ENCODE measurements around the gene TRPV3. TPM values are rescaled to one million over a fixed set of nuclear protein-coding genes. Genes with fewer than 3 reads are reported as not detected.
"Not testable (repeated sequence)": the region's sequence is repeated elsewhere in the genome, so short reads cannot be mapped to it uniquely, and the experiment has no call there.

Gene TRPV3
- total and polyA plus RNA-seq, 2 experiments from 2014 or later: 0.15 to 0.69 TPM

DNA sequence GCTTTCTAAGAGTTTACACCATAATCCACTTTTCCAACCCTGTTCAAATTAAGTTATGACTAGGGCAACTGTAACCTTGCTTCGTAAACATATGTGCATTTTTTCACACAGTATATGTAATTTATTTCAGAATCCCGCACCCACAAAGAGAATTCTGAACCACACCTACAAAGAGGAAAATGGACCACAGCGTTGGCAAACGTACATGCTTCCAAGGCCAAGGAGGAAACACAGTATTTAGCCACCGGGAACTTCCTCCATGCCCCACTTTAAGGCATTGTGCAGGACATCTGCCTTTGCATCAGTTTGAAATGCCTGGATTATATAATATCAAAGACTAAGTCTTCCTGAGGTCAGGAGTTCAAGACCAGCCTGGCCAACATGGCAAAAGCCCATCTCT is 88.1 kb downstream of the TRPV3 start (continued):
- TF ChIP-seq, protein P1, sequence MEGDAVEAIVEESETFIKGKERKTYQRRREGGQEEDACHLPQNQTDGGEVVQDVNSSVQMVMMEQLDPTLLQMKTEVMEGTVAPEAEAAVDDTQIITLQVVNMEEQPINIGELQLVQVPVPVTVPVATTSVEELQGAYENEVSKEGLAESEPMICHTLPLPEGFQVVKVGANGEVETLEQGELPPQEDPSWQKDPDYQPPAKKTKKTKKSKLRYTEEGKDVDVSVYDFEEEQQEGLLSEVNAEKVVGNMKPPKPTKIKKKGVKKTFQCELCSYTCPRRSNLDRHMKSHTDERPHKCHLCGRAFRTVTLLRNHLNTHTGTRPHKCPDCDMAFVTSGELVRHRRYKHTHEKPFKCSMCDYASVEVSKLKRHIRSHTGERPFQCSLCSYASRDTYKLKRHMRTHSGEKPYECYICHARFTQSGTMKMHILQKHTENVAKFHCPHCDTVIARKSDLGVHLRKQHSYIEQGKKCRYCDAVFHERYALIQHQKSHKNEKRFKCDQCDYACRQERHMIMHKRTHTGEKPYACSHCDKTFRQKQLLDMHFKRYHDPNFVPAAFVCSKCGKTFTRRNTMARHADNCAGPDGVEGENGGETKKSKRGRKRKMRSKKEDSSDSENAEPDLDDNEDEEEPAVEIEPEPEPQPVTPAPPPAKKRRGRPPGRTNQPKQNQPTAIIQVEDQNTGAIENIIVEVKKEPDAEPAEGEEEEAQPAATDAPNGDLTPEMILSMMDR (conservative IDR thresholded peaks at IDR 0.05; ENCODE audit: low read depth in 2 of 2): no peak
- no peak for TF ChIP-seq ZNF114 (CRISPR knock-in tag; IDR thresholded peaks at IDR 0.05)
- TF ChIP-seq, protein P2, sequence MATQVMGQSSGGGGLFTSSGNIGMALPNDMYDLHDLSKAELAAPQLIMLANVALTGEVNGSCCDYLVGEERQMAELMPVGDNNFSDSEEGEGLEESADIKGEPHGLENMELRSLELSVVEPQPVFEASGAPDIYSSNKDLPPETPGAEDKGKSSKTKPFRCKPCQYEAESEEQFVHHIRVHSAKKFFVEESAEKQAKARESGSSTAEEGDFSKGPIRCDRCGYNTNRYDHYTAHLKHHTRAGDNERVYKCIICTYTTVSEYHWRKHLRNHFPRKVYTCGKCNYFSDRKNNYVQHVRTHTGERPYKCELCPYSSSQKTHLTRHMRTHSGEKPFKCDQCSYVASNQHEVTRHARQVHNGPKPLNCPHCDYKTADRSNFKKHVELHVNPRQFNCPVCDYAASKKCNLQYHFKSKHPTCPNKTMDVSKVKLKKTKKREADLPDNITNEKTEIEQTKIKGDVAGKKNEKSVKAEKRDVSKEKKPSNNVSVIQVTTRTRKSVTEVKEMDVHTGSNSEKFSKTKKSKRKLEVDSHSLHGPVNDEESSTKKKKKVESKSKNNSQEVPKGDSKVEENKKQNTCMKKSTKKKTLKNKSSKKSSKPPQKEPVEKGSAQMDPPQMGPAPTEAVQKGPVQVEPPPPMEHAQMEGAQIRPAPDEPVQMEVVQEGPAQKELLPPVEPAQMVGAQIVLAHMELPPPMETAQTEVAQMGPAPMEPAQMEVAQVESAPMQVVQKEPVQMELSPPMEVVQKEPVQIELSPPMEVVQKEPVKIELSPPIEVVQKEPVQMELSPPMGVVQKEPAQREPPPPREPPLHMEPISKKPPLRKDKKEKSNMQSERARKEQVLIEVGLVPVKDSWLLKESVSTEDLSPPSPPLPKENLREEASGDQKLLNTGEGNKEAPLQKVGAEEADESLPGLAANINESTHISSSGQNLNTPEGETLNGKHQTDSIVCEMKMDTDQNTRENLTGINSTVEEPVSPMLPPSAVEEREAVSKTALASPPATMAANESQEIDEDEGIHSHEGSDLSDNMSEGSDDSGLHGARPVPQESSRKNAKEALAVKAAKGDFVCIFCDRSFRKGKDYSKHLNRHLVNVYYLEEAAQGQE (IDR thresholded peaks at IDR 0.05; ENCODE audit: unreplicated experiment): no peak
- TF ChIP-seq NANOG (IDR thresholded peaks at IDR 0.05; ENCODE audit: borderline replicate concordance): no peak
- no peak for TF ChIP-seq ZNF331 (CRISPR knock-in tag; IDR thresholded peaks at IDR 0.05; ENCODE audit: low read depth)
- TF ChIP-seq JUNB (IDR thresholded peaks at IDR 0.05; ENCODE audit: unreplicated experiment): no peak

DNA sequence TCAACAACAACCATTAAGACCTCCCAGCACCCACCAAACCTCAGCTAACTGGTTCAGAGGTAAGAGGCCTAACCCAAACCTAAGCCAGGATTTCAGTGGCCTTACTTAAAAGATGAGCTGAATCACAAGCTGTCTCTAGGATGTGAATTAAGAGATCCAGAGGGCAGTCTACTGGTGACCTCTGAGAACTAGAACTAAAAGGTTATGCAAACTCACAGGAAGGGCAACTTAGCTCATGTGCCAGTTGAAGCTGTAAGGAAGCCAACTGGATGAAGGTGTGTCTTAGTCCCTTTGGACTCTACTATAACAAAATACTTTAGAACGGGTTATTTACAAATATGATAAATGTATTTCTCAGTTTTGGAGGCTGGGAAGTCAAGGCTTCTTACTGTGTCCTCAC is 91.3 kb downstream of the TRPV3 start:
- H3K79me2 ChIP-seq (replicated peaks; ENCODE audit: insufficient read depth); H3K4me3 Mint-ChIP-seq; H3K4me2 ChIP-seq; H3F3A ChIP-seq (replicated peaks; ENCODE audit: low read depth); H3K27me3 ChIP-seq (ENCODE audit: insufficient read depth); H3K36me3 Mint-ChIP-seq (ENCODE audit: low read depth); H3K27ac ChIP-seq (ENCODE audit: low read depth); H4K20me1 ChIP-seq (replicated peaks; ENCODE audit: insufficient read depth); H3K36me3 ChIP-seq (ENCODE audit: insufficient read depth); H2AFZ ChIP-seq; H3K4me3 ChIP-seq; H3K4me1 Mint-ChIP-seq; H3K27me3 Mint-ChIP-seq (ENCODE audit: insufficient read depth, low read depth, poor library complexity); H3K4me1 ChIP-seq (ENCODE audit: insufficient read depth); DNase-seq (ENCODE audit: low spot score); H3K27ac Mint-ChIP-seq; ATAC-seq; H3K9me2 ChIP-seq (ENCODE audit: insufficient read depth): not testable (repeated sequence)
- H3K9me3 Mint-ChIP-seq: peaks cover 13% of the 10 kb centered on the region

Other genes starting within 250 kb of the TRPV3 start
- 1.4 and 2.8 TPM in 2 replicates for gene OR3A2, start 171.5 kb downstream of the TRPV3 start, total RNA-seq (2014; rRNA removed; shearing (Covaris generic))
- 1.1 and 1.5 TPM in 2 replicates for gene OR3A2, start 171.5 kb downstream of the TRPV3 start, polyA plus RNA-seq (2016; fragmentation: Nextera tagmentation; extraction: Ambion mirVana)
- gene OR1E1, start 159.4 kb downstream of the TRPV3 start, total RNA-seq (2014; rRNA removed; shearing (Covaris generic)): not detected in 2 replicates
- not detected in 2 replicates for gene OR1E1, start 159.4 kb downstream of the TRPV3 start, polyA plus RNA-seq (2016; fragmentation: Nextera tagmentation; extraction: Ambion mirVana)
- not detected in 2 replicates for gene OR3A3, start 146.4 kb downstream of the TRPV3 start, total RNA-seq (2014; rRNA removed; shearing (Covaris generic))
- not detected in 2 replicates for gene OR3A3, start 146.4 kb downstream of the TRPV3 start, polyA plus RNA-seq (2016; fragmentation: Nextera tagmentation; extraction: Ambion mirVana)
- not detected in 2 replicates for gene OR1E2, start 124.0 kb downstream of the TRPV3 start, total RNA-seq (2014; rRNA removed; shearing (Covaris generic))
- not detected in 2 replicates for gene OR1E2, start 124.0 kb downstream of the TRPV3 start, polyA plus RNA-seq (2016; fragmentation: Nextera tagmentation; extraction: Ambion mirVana)
- gene SPATA22, start 86.0 kb downstream of the TRPV3 start, total RNA-seq (2014; rRNA removed; shearing (Covaris generic)): not detected in 2 replicates
- not detected in 2 replicates for gene SPATA22, start 86.0 kb downstream of the TRPV3 start, polyA plus RNA-seq (2016; fragmentation: Nextera tagmentation; extraction: Ambion mirVana)
- 0.04 TPM in 1 of 2 replicates, not detected in the other for gene ASPA, start 81.8 kb downstream of the TRPV3 start, total RNA-seq (2014; rRNA removed; shearing (Covaris generic))
- 0.13 TPM in 1 of 2 replicates, not detected in the other for gene ASPA, start 81.8 kb downstream of the TRPV3 start, polyA plus RNA-seq (2016; fragmentation: Nextera tagmentation; extraction: Ambion mirVana)
- 3.8 and 4.0 TPM in 2 replicates for gene TRPV1, start 51.6 kb upstream of the TRPV3 start, total RNA-seq (2014; rRNA removed; shearing (Covaris generic))
- 2.3 and 4.2 TPM in 2 replicates for gene TRPV1, start 51.6 kb upstream of the TRPV3 start, polyA plus RNA-seq (2016; fragmentation: Nextera tagmentation; extraction: Ambion mirVana)
- 34.3 and 36.7 TPM in 2 replicates for gene SHPK, start 78.4 kb upstream of the TRPV3 start, total RNA-seq (2014; rRNA removed; shearing (Covaris generic))
- gene SHPK, start 78.4 kb upstream of the TRPV3 start, polyA plus RNA-seq (2016; fragmentation: Nextera tagmentation; extraction: Ambion mirVana): 11.3 and 11.5 TPM in 2 replicates
- 21.8 and 30.1 TPM in 2 replicates for gene CTNS, start 78.9 kb upstream of the TRPV3 start, total RNA-seq (2014; rRNA removed; shearing (Covaris generic))
- gene CTNS, start 78.9 kb upstream of the TRPV3 start, polyA plus RNA-seq (2016; fragmentation: Nextera tagmentation; extraction: Ambion mirVana): 5.9 and 6.4 TPM in 2 replicates
- gene TAX1BP3, start 110.8 kb upstream of the TRPV3 start, total RNA-seq (2014; rRNA removed; shearing (Covaris generic)): 113 and 134 TPM in 2 replicates
- 93.0 and 98.7 TPM in 2 replicates for gene TAX1BP3, start 110.8 kb upstream of the TRPV3 start, polyA plus RNA-seq (2016; fragmentation: Nextera tagmentation; extraction: Ambion mirVana)
- 27.6 and 48.0 TPM in 2 replicates for gene EMC6, start 111.0 kb upstream of the TRPV3 start, total RNA-seq (2014; rRNA removed; shearing (Covaris generic))
- gene EMC6, start 111.0 kb upstream of the TRPV3 start, polyA plus RNA-seq (2016; fragmentation: Nextera tagmentation; extraction: Ambion mirVana): 230 and 232 TPM in 2 replicates
- gene P2RX5, start 138.3 kb upstream of the TRPV3 start, total RNA-seq (2014; rRNA removed; shearing (Covaris generic)): 11.6 and 13.6 TPM in 2 replicates
- gene P2RX5, start 138.3 kb upstream of the TRPV3 start, polyA plus RNA-seq (2016; fragmentation: Nextera tagmentation; extraction: Ambion mirVana): 7.4 and 7.5 TPM in 2 replicates
- gene HASPIN, start 166.1 kb upstream of the TRPV3 start, total RNA-seq (2014; rRNA removed; shearing (Covaris generic)): 34.0 and 35.1 TPM in 2 replicates
- 5.8 and 6.1 TPM in 2 replicates for gene HASPIN, start 166.1 kb upstream of the TRPV3 start, polyA plus RNA-seq (2016; fragmentation: Nextera tagmentation; extraction: Ambion mirVana)
- gene ITGAE, start 243.4 kb upstream of the TRPV3 start, total RNA-seq (2014; rRNA removed; shearing (Covaris generic)): 7.9 and 11.7 TPM in 2 replicates
- 40.3 and 44.9 TPM in 2 replicates for gene ITGAE, start 243.4 kb upstream of the TRPV3 start, polyA plus RNA-seq (2016; fragmentation: Nextera tagmentation; extraction: Ambion mirVana)